HG02610 (cell line): ENCODE data around the gene DTNB.

Source experiments
- ATAC-seq: cut with Tn5 transposase; IDR thresholded peaks from one replicate; pipeline ENCODE4 v1.9.1; 2021; ENCODE audit warnings: mild to moderate bottlenecking, moderate library complexity; ENCODE audit not compliant: unreplicated experiment

The DTNB gene

DNA sequence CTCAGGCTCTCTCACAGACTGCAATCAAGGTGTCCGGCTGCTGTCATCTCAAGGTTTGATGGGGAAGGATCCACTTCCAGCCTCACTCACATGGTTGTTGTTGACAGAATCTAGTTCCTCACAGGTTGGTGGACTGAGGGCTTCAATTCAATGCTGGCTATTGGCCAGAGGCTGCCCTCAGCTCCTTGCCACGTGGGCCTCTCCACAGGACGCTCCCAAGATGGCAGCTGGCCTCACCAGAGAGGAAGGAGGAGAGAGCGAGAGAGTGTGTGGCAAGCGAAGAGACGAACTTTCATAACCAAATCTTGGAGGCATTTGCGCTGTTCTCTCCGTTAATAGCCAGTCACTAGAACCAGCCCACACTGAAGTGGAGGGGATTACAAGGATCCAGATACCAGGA, 318.1 kb downstream of the DTNB start:
- ATAC-seq: no peak

DNA sequence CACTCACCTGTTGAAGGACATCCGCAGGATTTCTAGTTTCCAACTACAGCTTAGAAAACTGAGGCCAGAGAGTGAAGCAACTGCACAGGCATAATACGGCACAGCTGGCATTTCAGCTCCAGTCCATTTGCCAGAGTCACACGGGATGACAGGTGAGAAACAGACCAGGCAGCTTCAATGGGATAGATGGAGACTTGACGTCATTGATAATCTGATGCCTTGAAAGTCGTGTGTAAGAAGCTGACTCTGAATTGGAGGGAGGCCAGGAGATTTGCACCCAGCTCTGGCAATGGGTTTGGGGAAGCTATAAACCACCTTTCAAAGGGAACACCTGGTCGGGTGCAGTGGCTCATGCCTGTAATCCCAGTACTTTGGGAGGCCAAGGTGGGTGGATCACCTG, 319.3 kb downstream of the DTNB start:
- no peak for ATAC-seq

DNA sequence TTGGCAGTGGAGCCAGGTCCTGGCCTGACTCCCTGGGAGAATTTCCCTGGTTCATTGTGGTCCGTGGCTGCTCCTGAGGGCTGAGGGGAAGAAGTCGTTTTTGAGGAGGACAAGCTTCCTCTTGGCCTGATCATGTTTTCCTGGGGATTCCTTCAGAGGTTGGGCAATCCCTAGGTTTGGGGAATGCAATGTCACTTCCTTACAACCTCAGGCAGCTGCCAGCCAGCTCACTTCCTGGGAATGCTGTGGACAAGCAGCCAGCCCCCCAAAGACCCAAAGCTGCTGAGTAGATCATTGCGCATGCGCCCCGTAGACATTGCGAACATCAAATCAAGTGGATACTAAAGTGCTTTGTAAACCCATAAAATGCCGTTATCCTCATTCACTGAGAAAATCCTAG, 324.0 kb downstream of the DTNB start:
- no peak for ATAC-seq

DNA sequence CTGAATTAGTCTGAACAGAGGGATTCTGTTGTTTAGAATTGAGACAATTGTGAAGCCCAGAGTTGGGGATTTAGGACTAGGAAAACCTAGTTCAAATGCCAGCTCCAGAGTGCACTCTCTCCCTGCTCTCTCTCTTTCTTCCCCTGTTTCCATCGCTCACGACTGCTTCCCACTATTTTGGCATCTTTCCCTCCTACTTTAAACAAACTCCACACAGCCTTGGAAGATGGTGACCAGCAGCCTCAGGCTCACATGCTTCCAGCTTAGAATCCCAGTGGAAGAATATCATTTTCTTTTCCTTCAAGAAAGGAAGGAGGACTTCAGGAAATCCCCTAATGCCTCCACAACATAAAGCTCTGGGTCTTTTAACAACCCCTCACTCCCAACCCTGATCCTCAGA, 325.5 kb downstream of the DTNB start:
- no peak for ATAC-seq

DNA sequence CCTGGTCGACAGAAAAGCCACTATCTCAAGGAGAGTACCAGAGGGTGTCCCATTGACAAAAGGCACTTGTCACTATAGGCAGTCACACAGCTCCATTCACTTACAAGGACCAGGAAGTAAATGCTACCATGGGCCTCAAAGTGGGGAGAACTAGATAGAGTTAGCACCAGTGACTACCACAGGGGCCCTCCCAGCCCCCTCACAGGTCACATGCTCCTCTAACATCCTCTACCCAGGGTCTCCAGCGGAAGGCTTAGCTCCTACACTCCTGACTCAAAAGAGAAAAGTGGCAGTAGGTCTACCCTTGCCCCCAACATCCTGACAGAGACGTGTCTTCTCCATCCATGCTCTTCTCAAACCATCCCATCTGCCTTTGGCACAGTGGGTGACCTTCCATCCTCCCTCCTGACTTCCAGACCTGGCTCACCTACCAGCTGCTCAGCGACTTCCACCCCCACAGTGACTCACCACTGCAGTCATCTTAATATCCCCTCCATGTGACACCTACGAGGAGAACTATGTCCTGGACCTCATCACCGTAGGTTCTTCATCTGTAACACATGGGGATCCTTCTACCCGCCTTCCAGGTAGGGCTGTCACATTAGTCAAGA, 326.1 kb downstream of the DTNB start:
- no peak for ATAC-seq

DNA sequence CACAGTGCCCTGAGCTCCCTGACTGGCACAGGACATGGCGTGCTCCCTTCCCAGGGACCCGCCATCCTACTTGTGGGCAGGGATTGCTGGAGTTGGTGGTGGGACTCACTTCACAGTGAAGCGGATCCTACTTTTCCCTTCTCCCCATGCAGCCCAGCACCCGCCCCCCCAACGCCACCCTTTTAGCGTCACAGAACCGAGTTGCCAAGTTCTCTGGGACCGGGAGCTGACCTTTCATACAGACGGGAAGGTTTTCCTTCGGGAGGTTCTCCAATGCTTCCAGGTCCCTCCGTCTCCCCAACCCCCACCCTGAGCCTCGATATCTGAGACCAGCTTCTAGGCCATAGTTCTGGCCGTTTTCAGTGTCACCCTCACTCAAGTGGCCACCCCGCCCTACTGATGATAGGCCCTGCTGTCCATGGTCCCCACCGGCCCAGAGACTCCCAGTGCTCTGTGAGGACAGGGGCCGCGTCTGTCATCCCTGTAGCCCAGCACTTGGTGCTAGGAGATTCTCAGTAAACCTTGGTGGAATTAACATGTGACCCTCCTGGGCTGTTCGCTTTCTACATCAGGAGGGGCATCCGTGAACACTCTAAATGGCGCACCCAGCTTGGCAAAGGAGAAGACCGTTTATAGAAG, 330.1 kb downstream of the DTNB start:
- ATAC-seq: no peak

DNA sequence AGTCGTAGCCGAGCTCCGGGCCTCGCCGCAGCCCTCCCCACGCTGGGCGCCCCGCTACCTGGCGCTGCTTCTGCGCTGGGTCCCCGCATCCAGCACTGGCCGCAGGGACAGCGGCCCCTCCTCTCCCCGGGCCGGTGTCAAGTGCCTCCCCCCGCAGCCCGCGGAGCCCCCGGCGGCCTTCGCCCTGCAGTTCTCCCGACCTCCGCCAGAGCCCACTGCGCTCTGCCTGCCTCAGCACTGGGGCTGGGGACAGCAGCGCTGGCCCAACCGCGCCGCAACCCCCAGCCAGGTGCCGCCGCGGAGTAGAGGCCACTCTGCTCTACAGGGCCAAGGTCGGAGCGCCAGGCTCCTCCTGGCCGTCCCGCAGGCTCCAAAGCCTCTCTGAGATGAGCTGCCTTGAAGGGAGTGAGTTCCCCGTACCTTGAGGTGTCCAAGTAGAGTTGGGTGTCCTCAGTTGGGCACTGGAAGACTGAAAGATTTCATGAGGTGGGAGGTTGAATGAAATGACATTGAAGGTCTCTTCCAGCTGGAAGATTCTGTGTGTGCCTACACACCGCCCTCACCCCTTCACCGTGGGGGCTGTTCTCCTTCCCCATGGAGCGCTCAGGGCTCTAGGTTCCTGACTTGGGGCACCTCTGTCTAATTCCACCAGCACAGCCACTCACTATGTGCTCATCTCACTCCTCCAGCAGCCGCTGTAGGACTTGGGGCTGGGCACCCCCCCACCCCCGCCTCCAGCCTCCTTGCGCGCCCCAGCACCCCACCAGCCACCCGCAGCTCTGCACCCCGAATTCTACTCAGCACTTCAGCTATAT, 330.8 kb downstream of the DTNB start:
- ATAC-seq: peak; percentile 72

DNA sequence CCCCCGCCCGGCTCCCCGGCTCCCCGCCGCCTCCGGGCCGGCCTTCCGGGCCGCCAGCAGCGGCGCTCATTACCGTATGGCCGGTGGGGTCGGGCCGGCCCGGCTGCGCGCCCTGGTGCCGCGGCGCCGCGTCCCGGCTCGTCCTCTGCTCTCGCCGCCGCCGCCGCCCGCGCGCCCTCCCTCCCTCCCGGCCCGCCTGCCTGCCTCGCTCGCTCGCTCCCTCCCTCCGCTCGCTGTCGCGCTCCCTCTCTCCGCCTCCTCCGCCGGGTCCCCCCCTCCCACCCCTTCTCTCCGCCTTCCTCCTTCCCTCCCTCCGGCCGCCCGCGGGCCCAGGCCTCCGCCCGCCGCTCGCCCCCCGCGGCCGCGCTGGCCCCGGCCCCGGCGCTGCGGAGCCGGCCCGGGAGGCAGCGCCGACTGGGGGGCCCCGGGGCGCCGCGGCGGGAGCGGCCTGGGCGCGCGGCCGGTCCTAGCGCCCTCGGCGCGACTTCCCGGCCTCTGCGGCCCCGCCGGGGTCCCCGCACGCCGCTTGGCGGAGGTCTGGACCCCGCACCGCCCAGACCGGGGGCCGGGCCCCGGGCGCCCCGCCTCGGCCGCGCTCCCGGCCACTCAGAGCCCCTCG, 331.5 kb downstream of the DTNB start, which contains the start of gene DNMT3A:
Gene DNMT3A (minus strand): TSS at position 173 of the 619 bp plus-strand sequence. CDS start 27,941 bp downstream, outside the sequence.
- peak; percentile 41 for ATAC-seq

DNA sequence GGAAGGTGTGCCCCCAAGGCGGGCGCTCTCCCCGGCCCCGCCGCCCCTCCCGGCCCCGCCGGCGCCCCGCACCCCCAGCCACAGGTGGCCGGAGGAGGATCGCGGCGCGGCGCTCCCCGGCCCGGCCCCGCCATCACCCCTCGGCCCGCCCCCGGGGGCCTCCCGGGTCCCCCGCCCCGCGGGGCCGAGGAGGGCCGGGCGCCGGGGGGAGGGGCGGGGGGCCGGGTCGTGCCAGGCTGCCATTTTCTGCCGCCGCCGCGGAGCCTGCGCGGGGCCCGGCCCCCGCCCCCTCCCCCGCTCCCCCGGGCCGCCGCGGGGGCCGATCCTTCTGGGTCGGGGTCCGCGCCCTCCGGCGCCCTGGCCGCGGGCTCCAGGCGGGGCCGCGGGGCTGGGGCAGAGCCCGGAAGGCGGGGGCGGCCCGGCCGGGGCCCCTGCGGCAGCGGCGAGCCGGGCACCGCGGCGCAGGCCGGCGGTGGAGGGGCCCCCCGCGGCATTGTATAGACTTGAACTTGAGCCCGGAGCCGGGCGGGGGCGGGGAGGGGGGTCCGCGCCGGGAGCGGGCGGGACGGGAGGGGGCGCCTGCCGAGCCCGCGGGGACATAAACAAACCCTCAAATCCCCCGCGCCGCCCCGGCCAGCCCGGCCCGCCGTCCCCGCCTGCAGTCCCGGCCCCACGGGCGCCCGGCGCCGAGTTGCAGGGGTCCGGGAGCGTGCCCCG, 332.2 kb downstream of the DTNB start:
- ATAC-seq: peak; percentile 25

DNA sequence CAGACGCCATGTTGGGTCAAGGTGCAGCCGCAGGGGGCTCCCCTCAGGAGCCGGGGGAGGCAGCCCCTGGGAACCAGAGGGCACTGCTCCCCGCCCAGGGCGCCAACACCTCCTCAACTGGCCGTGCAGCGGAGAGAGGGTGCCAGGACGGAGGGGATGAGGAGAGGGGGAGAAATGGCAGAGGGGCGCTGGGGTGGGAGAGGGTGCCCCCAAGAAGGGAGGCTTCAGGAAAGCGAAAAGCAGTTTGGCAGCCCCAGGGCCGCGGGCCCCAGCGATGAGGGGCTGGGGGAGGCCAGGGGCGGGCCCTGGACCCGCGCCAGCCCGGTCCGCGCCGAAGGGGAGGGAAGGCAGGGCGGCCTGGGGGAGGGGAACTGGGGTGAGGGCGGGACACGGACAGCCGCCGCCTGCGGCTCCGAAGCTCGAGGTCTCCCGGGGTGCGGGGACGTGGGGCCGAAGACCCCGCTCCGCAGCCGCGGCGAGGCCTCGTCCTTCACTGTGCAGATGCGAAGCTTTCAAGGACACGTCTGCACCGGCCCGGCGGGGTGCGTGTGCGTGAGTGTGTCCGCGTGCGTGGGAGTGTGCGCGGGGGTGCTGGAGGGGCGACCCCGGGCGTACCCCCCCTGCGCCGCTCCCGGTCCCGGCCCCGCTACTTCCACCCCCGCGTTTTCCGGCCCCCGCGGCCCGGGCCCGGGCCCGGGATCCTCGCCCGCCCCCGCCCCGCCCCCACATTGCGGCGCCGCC, 333.0 kb downstream of the DTNB start:
- ATAC-seq: no peak

DNA sequence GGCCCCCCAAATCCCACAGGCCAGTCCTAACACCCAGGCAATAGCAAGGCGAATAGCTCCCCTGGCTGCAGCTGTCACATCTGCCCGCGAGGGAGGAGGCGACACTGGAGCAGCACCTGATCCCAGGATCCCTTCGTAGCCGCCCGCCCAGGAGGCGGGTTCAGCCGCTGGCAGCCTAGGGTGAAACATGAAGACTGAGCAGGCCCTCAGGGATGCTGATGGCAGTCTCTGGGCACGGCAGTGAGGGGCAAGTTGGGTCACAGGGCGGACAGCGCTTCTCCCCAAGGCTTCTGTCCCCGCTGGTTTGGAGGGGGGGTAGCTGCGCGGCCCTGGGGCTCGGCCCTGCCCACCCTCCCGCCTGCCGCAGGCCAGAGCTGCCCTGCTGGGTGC, 333.6 kb downstream of the DTNB start:
- ATAC-seq: no peak

DNA sequence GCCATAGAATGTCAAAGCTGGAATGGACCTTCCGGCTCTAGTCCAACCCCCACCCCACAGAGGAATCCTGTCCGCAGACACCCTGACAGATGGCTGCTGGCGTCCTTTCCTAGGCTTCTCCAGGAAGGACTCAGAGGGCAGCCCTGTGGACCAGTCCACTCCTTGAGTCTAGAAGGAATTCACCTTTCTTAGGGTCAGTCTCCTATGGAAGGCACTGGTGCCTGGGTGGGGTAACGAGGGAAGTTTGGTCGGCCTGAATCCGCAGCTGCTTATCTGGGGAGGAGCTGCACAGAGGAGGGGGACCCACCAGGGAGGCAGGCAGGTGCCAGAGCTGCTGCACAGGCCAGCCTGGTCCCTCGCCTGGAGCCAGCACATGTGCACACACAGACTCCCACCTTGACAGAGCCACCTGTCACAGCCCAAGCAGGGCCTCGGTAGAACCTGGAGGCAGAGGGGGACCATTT, 334.1 kb downstream of the DTNB start:
- ATAC-seq: no peak

DNA sequence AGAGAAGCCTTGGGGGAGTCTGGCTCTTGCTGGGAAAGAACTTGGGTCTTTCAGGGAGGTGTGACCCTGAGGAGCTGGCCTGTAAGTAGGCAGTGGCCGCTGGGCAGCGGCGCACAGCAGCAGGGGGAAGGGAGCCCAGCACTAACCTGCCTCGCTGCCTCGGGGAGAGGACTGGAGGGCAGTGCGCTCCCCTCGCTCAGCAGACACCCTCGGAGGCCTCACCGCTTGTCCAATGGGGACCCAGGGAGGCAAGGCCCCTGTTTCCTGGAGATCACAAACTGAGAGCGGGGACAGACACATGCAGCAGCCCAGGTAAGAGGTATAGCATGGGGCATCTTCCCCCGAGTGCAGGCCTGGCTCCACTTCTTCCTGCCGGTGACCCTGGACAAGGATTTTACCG, 335.0 kb downstream of the DTNB start:
- ATAC-seq: no peak

DNA sequence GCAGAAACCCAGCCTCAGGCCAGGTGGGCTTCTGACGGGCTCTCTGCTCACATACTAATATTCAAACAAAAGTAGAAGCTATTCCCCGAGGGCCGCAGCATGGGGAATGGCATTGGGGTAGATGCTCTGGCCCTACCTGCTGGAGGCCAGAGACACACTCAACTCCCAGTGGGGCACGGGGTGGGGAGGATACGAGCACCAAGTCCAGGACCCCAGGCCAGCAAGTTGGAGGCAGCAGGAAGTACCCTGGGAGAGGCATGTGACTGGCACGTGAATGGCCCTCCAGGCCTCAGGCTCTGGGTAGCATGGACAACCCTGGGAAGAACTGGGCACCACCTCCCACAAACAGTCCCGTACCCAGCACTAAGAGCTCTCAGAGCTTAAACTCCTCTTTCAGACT, 335.5 kb downstream of the DTNB start:
- no peak for ATAC-seq

DNA sequence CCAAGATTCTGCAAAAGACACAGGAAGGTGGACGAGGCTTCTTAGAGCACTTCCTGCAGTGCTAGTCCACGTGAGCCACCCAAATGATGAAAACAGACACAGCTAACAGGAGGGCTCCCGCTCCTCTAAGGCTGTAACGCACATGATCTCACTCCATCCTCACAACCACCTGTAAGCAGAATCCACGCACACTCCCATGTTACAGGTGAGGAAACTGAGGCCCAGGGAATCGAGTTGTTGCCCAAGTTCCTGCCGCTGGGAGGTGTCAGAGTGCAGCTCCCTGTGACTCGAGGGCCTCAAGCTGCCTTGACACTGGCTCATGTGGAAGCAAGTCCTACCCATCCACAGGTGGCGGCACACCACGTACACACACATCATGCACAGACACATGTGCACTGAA, 336.1 kb downstream of the DTNB start:
- no peak for ATAC-seq

DNA sequence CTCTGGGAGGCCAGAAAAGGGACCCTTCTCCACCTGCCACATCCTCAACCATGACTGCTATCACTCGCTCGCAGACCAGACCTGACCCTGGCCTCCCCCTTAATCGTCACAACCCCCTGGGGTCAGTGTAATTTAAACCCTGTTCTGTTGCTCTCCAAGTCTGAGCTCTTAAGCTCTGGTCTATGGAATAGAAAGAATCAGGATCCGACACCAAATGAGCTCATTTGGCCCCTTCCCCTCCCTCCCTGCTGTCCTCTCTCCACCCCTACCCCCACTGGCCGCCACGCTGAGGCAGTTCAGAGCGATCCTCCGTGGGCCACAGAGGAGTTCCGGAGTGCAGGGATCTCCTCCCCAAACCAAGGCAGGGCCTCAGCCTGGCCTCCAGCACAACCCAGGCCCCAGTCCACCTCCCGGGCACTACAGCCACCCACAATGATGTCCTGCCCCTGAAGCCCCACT, 337.0 kb downstream of the DTNB start:
- no peak for ATAC-seq

DNA sequence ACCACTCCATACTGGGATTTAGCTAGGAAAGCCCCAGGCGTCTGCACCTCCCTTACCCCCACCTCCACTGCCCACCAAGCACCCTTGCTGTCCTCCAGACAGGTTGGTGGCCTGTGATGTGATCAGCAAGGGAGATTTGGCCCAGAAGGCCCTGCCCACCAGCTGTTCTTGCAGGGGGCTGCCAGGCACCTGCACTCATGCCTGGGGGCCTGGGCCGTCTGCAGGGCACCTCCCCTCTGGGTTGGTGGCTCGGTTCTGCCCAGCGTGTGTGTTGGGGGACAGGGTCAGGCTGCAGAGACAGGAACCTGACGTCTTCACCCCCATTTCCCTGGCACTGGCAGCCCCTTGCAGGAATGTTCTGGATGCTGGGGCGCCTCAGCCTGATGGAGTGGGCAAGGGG, 337.4 kb downstream of the DTNB start:
- no peak for ATAC-seq

DNA sequence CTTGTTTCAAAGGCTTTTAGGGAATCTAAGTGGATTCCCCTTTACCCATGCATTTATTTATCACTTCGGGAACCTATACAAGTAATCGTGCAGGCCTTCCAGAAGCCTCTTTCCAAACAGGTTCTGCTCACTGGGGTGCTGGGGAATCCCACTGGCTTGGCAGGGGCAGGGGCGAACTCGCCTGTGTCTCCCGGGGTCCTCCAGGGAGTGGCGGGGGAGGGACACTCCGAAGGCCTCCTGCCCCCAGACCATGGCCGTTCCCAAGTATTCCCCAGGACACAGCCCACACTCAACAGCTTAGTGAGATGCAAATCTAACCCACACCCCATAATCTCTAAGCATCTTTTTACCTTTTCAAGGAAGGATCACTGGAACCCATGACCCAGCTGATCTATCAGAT, 338.2 kb downstream of the DTNB start:
- no peak for ATAC-seq

DNA sequence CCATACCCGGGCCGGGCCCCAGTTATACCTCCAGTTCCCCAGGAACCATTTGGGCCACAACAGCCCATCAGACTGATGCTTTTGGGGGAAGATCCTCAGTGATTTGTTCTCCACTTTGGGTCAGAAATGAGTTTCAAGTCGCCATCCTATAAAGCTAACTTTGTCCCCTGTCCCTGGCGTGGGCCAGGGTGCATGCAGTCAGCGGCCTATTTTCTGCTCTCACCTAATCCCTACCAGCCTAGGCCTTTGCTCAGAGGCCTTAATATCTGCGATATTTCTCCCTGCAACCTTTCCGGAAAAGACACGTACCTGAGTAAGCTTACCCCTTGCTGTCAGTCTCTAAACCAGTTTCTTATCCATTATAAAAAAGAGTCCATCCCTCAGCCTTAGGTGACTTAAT, 338.9 kb downstream of the DTNB start:
- ATAC-seq: no peak

DNA sequence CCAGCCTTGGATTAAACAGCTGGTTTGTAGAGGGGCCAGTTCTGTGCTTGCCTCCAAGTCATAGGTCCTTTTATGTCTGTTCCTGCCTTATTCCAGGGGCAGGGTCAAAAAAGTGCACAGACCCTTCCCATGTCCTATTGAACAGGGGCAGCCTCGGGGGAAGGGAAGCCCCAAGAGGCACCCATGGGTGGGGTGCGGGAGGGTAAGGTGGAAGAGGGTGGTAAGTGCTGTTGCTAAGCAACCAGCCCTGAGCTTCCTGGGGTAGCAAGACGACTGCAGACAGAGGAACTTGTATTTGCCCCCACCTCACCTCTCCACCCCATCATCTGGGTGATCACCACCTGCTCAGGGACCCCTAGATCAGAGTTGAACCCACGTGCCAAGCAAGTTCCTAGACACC, 339.4 kb downstream of the DTNB start:
- no peak for ATAC-seq
